HepG2 (cell line): ENCODE data around the gene ZNF84. TPM values are rescaled to one million over a fixed set of nuclear protein-coding genes. Genes with fewer than 3 reads are reported as not detected.

Source experiments
- CHD4 ChIP-seq: fragments of 200-600 bp; sonication (generic); IDR thresholded peaks from 2 replicates; pipeline ENCODE4 v1.7.0; 2017; ENCODE audit warnings: mild to moderate bottlenecking, low read length, borderline replicate concordance
- CREB3 ChIP-seq: sonication (generic); formaldehyde crosslinking; IDR thresholded peaks from 2 replicates; pipeline ENCODE4 v1.5.0; 2020; ENCODE audit warnings: missing genetic modification reagents
- FOXA1 ChIP-seq, 2 experiments: fragments of 450-650 bp in 1 of 2; sonication (generic) in 1 of 2; formaldehyde crosslinking in 1 of 2; IDR thresholded peaks; 2 replicates each; pipeline versions ENCODE4 v1.4.0 to v1.6.1; 2016 to 2020; ENCODE audit warnings: missing genetic modification reagents in 1 of 2
- GPBP1L1 ChIP-seq: sonication (generic); formaldehyde crosslinking; IDR thresholded peaks from 2 replicates; pipeline ENCODE4 v1.5.0; 2020; ENCODE audit warnings: mild to moderate bottlenecking, missing genetic modification reagents
- HNF4A ChIP-seq: sonication (generic); formaldehyde crosslinking; IDR thresholded peaks from 2 replicates; pipeline ENCODE4 v1.4.0; 2020; ENCODE audit warnings: missing genetic modification reagents
- HOMEZ ChIP-seq: IDR thresholded peaks from 2 replicates; pipeline ENCODE4 v1.6.1; 2016; ENCODE audit warnings: low read depth
- IKZF1 ChIP-seq: fragments of 450-650 bp; IDR thresholded peaks from 2 replicates; pipeline ENCODE4 v1.7.1; 2016
- KLF16 ChIP-seq, 2 experiments: sonication (generic) in 1 of 2; formaldehyde crosslinking in 1 of 2; IDR thresholded peaks; 2 replicates each; pipeline versions ENCODE4 v1.6.1 to v1.8.0; 2016 to 2023; ENCODE audit warnings: missing genetic modification reagents in 2 of 2, missing compliant biosample characterization in 1 of 2
- MAFK ChIP-seq, 2 experiments: IDR thresholded peaks in 1 of 2; conservative IDR thresholded peaks in 1 of 2; 2 replicates each; pipeline ENCODE4 v1.6.1; 2011; ENCODE audit warnings: improper control_type of control experiment in 2 of 2, low read length in 2 of 2
- MEIS1 ChIP-seq: sonication (generic); formaldehyde crosslinking; IDR thresholded peaks from 2 replicates; pipeline ENCODE4 v1.9.0; 2021; ENCODE audit warnings: mild to moderate bottlenecking, missing genetic modification reagents, moderate library complexity, borderline replicate concordance
- SOX13 ChIP-seq, 3 experiments: fragments of 450-650 bp in 1 of 3; sonication (generic) in 1 of 3; formaldehyde crosslinking in 1 of 3; IDR thresholded peaks in 2 of 3; conservative IDR thresholded peaks in 1 of 3; 2 replicates each; pipeline versions ENCODE4 v1.5.0 to v1.6.1; 2016 to 2020; ENCODE audit warnings: antibody characterized with exemption in 1 of 3, mild to moderate bottlenecking in 1 of 3, missing compliant biosample characterization in 1 of 3, missing genetic modification reagents in 1 of 3, moderate library complexity in 1 of 3
- STAT6 ChIP-seq: sonication (generic); formaldehyde crosslinking; IDR thresholded peaks from 2 replicates; pipeline ENCODE4 v1.4.0; 2020; ENCODE audit warnings: missing genetic modification reagents, mild to moderate bottlenecking, borderline replicate concordance
- SUZ12 ChIP-seq: fragments of 150-350 bp; IDR thresholded peaks from 2 replicates; pipeline ENCODE4 v1.6.1; 2014; ENCODE audit warnings: low read depth, low read length
- XBP1 ChIP-seq: sonication (generic); formaldehyde crosslinking; IDR thresholded peaks from 2 replicates; pipeline ENCODE4 v1.5.0; 2020; ENCODE audit warnings: missing genetic modification reagents
- XRCC5 ChIP-seq: fragments of 200-400 bp; formaldehyde crosslinking; optimal IDR thresholded peaks from 2 replicates; pipeline ENCODE3; 2017; ENCODE audit warnings: mild to moderate bottlenecking, low read length
- YEATS2 ChIP-seq: sonication (generic); formaldehyde crosslinking; IDR thresholded peaks from 2 replicates; pipeline ENCODE4 v1.4.0; 2020; ENCODE audit warnings: missing genetic modification reagents, borderline replicate concordance
- ZBTB43 ChIP-seq: sonication (generic); formaldehyde crosslinking; conservative IDR thresholded peaks from 2 replicates; pipeline ENCODE4 v1.4.0; 2020; ENCODE audit warnings: missing genetic modification reagents
- ZNF160 ChIP-seq: sonication (generic); formaldehyde crosslinking; IDR thresholded peaks from 2 replicates; pipeline ENCODE4 v1.8.0; 2022; ENCODE audit warnings: mild to moderate bottlenecking, inconsistent platforms, missing genetic modification reagents
- ZNF414 ChIP-seq: sonication (generic); formaldehyde crosslinking; IDR thresholded peaks from 2 replicates; pipeline ENCODE4 v1.5.0; 2020; ENCODE audit warnings: missing genetic modification reagents
- ZNF530 ChIP-seq: sonication (generic); formaldehyde crosslinking; IDR thresholded peaks from 2 replicates; pipeline ENCODE4 v1.5.0; 2020; ENCODE audit warnings: low read depth, mild to moderate bottlenecking, missing genetic modification reagents
- ZNF619 ChIP-seq: sonication (generic); formaldehyde crosslinking; IDR thresholded peaks from 2 replicates; pipeline ENCODE4 v1.4.0; 2020; ENCODE audit warnings: mild to moderate bottlenecking, missing genetic modification reagents
- polyA plus RNA-seq, 8 experiments: library from polyadenylated mRNA; depleted of rRNA in 3 of 8; stranded (reverse) in 7 of 8; unstranded in 1 of 8; fragments of >200 nt; fragmentation: Illumina TruSeq in 4 of 8; extraction: Trizol in 4 of 8; gene quantifications; 2 replicates each; pipeline versions ENCODE4 v1.2.1 to v1.2.3, GENCODE V29; 2011 to 2016; ENCODE audit warnings: low read depth in 4 of 8, missing spikeins in 1 of 8, mixed read lengths in 1 of 8; ENCODE audit not compliant: insufficient read depth in 1 of 8
- total RNA-seq, 5 experiments: library from RNA; depleted of rRNA; stranded (reverse); fragments of >200 nt; fragmentation: Illumina TruSeq; extraction: Trizol; gene quantifications; 2 replicates each; pipeline ENCODE4 v1.2.3, GENCODE V29; 2016; ENCODE audit warnings: low read depth in 1 of 5

ZNF84 gene
- total and polyA plus RNA-seq, 2 of the 13 experiments (the other 11 are each of a cell fraction or from before 2014, with no cell fraction given) = 15.5 to 21.8 TPM

GRCh38 chr12:133080026-133080367 lies 42.7 kb downstream of the ZNF84 start (continued):
- TF ChIP-seq KLF16 (CRISPR knock-in tag; IDR thresholded peaks at IDR 0.05) (no peak; a peak in 2 of 4 replicates), IKZF1 (no peak), MEIS1 (no peak), SOX13 (IDR thresholded peaks at IDR 0.05) (no peak), SOX13 (CRISPR knock-in tag; conservative IDR thresholded peaks at IDR 0.05 in 1 of 2, IDR thresholded peaks at IDR 0.05 in 1 of 2) (peak in 1 of 2 experiments; percentile 51; a peak in 1 of 4 replicates), MAFK (conservative IDR thresholded peaks at IDR 0.05 in 1 of 2, IDR thresholded peaks at IDR 0.05 in 1 of 2; ENCODE audit: low read length in 2 of 2) (no peak), CREB3 (CRISPR knock-in tag) (0 out of 2 replicates have a peak, but pooled peaks have one; percentile 84), XRCC5 (no peak), CHD4 (0 out of 2 replicates have a peak, but pooled peaks have one; percentile 1), SUZ12 (peak; percentile 70), STAT6 (CRISPR knock-in tag) (no peak), XBP1 (CRISPR knock-in tag) (no peak), HNF4A (CRISPR knock-in tag) (no peak), HOMEZ (peak; percentile 19; the same call in 1 of the 2 replicates), GPBP1L1 (no peak), ZNF414 (CRISPR knock-in tag) (no peak), YEATS2 (CRISPR knock-in tag) (peak; percentile 75; the same call in 1 of the 2 replicates), ZNF530 (CRISPR knock-in tag) (no peak), ZNF160 (CRISPR knock-in tag) (no peak), ZNF619 (CRISPR knock-in tag) (no peak), FOXA1 (IDR thresholded peaks at IDR 0.05) (no peak), FOXA1 (CRISPR knock-in tag; IDR thresholded peaks at IDR 0.05) (0 out of 2 replicates have a peak, but pooled peaks have one; percentile 3), ZBTB43 (no peak)
